GM21360 (cell line): ENCODE measurements around the gene SMIM7.
"Not testable (repeated sequence)": the region's sequence is repeated elsewhere in the genome, so short reads cannot be mapped to it uniquely, and the experiment has no call there.

ENCODE experiments used
- ATAC-seq: cut with Tn5 transposase; IDR thresholded peaks from one replicate; pipeline ENCODE4 v1.9.1; 2021; ENCODE audit warnings: mild to moderate bottlenecking, moderate library complexity; ENCODE audit not compliant: unreplicated experiment

SMIM7 gene

DNA sequence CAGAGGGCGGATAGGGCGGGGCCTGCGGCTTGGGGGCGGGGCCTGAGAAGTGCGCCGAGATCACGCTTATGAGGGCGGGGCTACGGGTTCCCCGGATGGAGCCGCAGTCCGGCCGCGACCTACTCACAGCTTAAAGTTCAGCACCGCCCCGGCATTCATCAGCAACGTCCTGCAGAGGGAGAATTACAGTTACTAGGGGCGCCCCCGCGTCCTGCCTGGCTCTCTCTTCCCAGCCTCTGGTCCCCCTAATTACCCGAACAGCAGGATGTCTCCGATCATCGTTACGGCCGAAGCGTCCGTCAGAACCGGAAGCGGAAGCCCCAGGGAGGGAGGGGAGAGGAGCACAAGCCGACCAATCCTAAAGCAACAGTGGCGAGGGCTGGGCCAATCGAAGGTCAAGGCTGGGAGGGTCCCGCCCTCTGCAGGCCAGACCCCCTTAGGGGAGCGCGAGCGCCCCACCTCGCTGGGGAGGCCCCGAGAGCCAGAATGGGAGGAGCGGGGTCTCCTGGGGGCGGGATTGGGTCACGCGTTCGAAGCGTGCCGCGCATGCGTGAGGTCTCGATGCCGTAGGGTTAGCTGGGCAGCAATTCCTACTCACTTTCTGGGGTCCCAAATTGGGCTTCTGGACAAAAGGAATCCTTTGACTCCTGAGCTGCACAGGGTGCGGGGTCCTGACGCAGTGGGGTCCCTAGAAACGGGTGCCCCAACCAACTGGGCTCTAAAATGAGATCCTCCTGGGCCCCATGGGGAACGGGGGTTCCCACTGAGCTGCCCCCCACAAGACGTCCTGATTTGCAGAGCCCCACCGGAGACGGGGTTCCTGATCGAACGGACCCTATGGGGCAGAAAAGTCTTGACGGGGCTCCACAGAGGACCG lies at the start of gene SMIM7:
TSS of gene SMIM7 (minus strand) at position 313 of the 877 bp plus-strand sequence. CDS start at position 279, 34 bp downstream.
- ATAC-seq: peak; percentile 83

DNA sequence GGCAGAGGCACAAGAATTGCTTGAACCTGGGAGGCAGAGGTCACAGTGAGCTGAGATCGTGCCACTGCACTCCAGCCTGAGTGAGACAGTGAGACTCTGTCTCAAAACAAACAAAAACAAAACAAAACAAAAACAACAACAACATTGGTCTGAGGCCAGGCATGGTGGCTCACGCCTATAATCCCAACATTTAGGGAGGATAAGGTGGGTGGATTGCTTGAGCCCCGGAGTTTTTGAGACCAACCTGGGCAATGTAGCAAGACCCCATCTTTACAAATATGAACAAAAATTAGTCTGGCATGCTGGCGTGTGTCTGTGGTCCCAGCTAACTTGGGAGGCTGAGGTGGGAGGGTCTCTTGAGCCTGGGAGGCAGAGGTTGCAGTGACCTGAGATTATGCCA lies 43.7 kb upstream of the SMIM7 start:
- ATAC-seq: no peak

- no peak for ATAC-seq
Observed at GRCh38 chr19:16702123-16702522, 42.2 kb upstream of the SMIM7 start.

DNA sequence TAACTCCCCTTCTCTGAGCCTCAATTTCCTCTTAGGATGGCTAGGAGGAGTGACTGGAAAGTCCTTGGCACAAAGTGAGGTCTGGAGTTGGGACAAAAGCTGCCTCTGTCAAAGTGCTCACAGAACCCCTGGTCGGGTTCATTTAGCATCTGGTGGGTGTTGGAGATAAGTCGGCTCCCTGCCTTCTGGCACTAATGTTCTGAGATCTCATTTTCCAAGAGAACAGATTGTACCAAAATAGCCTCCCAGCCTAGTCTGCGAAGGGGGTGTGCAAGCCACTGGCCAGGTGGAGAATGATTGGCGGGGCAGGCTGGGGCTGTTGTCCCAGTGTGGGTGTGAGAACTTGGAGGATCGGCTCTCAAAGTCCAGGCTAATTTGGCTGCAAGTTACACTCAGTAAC lies 39.0 kb upstream of the SMIM7 start:
- no peak for ATAC-seq

GRCh38 chr19:16688084-16688483 lies 28.1 kb upstream of the SMIM7 start:
- ATAC-seq: no peak

- ATAC-seq: no peak
Observed at GRCh38 chr19:16684216-16684615, 24.3 kb upstream of the SMIM7 start.

GRCh38 chr19:16682539-16682938 lies 22.6 kb upstream of the SMIM7 start:
- ATAC-seq: no peak

GRCh38 chr19:16679811-16680210 lies 19.9 kb upstream of the SMIM7 start:
- ATAC-seq: no peak

DNA sequence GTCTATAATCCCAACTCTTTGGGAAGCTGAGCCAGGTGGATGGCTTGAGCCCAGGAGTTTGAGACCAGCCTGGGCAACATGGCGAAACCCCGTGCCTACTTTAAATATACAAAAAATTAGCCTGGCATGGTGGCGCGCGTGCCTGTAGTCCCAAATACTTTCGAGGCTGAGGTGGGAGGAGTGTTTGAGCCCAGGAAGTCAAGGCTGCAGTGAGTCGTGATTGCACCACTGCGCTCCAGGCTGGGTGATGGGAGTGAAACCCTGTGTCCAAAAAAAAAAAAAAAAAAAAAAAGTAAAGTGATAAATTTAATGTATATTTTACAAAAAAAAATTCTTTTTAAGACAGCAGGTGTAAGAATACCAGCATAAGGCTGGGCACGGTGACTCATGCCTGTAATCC lies 18.6 kb upstream of the SMIM7 start:
- ATAC-seq: no peak

DNA sequence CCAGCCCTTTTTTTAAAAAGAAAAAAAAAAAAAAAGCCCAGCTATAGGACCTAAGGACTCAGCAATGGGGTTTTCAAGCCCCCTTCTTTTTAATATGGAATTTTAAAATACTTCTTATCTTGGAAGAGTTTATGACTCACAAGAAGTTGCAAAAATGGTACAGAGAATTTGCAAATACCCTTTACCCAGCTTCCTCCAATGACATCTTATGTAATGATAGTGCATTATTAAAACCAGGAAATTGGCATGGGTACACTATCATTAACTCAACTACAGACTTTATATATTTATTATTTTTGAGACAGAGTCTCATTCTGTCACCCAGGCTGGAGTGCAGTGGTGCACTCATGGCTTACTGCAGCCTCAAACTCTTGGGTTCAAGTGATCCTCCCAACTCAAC lies 17.1 kb upstream of the SMIM7 start:
- ATAC-seq: no peak

DNA sequence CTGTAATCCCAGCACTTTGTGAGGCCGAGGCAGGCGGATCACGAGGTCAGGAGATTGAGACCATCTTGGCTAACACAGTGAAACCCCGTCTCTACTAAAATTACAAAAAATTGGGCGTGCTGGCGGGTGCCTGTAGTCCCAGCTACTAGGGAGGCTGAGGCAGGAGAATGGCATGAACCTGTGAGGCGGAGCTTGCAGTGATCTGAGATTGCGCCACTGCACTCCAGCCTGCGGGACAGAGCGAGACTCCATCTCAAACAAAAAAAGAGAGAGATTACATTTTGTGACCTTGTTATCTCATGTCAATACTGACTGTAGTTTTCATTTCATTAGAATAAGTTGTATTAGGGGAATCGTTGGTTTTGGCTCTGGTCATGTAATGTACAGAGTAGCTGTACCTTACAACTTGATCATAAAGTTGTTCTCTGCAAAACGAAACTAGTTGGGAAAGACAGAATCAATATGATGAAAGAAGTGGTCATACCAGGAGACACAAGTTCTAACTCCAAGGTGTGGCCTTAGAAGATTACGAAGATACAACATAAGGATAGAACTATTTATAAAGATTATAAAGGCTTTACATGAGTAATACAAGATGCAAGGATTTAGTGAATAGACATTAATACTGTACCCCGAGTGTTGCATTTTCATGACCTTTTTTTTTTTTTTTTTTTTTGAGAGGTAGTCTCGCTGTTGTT lies 16.3 kb upstream of the SMIM7 start:
- ATAC-seq: no peak

- ATAC-seq: not testable (repeated sequence)
Observed at GRCh38 chr19:16673839-16674238, 13.9 kb upstream of the SMIM7 start.

DNA sequence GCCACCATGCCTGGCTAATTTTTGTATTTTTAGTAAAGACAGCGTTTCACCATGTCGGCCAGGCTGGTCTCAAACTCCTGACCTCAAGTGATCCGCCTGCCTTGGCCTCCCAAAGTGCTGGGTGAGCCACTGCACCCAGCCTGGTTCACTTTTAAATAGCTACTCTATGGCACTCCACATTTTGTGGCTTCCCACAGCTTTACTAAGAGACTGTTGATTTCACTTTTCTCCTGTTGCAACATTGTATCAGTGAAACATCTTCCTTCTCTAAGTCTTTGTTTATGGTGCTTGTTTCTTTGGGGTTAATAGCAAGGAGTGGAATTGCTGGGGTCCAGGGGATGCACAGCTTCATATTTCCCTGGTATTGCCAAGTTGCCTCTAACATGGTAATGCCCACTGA lies 13.3 kb upstream of the SMIM7 start:
- no peak for ATAC-seq

DNA sequence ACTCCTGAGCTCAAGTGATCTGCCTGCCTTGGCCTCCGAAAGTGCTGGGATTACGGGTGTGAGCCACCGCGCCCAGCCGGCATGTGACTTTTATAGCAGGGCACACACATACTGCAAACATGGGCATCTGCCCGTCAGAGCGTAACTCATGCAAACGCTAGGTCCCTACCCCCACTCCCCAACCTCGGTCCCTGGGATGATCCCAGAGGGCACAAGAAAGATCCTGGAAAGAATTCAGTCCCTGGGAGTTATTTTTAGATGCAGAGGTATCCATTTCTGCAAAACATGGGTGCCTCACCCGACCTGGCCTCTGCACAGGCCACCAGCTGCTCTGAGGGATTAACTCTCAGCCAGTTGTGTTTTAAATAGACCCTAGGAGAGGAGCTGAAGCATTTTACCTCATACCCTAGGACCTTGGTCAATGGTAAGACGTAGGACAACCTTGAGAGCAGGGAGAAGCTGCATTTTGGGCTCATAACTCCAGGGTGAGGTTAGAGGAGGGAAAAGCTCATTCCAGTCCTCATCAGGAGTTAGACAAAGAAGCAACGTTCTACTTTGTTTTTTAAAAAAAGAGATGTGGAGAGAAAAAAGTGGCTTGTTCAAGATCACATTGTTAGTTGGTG lies 11.8 kb upstream of the SMIM7 start:
- no peak for ATAC-seq

- no peak for ATAC-seq
Observed at GRCh38 chr19:16670291-16670690, 10.3 kb upstream of the SMIM7 start.

GRCh38 chr19:16668702-16669101 lies 8.8 kb upstream of the SMIM7 start:
- not testable (repeated sequence) for ATAC-seq

DNA sequence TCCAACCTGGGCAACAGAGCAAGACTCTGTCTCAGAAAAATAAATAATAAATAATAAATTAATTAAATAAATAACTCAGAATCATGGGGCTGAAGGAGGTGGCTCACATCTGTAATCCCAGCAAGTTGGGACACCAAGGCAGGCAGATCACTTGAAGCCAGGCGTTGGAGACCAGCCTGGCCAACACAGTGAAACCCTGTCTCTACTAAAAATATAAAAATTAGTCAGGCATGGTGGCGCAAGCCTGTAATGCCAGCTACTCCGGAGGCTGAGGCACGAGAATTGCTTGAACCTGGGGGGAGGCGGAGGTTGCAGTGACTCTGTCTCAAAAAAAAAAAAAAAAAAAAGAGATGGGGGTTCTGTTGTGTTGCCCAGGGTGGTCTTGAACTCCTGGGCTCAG lies 8.2 kb upstream of the SMIM7 start:
- ATAC-seq: no peak

DNA sequence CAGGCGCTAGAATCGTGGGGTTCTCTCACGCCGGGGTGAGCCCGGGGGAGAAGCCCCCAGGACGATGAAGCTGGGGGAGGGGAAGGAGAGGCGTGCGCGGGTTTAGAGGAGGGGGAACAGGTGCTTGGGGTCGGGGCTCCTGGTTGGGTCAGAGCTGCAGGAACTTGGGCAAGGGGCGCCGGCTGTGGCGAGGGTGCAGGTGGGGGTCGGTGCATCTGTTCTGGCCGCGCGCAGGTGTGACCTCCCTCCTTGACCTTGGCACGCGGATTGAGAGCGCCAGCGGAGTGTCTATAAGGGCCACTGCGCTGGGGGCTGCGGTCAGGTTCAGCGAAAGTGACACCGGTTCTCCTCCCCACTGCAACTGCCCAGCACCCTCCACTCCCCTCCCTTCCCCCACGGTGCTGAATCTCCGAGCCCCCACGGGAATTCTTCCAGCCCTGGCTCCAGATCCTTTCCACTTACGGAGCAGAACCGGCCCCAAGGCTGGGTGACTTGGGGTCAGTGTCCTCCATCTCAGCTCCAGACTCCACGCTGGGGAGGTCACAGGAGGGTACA lies 1.6 kb upstream of the SMIM7 start:
- no peak for ATAC-seq

DNA sequence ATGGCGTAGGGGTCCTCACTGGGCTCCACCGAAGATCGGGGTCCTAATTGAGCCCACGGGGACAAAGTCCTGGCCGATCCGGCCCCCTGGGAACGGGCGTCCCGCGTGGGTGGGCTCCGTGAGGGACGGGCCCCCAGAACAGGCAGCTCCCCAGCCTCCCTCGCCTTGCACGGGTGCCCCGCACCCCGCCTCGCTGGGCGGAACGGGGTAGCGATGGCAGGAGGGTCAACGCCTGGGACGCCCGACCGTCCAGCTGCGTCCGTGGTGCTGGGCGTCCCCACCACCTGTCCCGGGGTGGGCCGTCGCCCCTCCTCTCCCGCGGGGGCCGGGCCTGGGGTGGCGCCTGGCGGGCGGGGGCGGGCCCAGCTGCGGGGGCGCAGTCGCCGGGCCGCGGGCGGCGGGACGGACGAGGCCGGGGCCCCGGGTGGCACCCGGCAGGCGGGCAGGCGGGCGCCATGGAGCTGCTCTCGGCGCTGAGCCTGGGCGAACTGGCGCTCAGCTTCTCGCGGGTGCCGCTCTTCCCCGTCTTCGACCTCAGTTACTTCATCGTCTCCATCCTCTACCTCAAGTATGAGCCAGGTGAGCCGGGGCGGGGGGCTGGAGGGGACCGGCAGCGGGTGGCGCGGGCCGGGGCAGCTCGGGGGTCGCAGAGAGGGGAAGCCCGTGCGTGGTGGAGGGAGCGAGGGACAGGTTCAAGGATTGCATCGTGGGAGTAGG lies 977 bp upstream of the SMIM7 start, which contains the start of gene TMEM38A:
TSS of gene TMEM38A (plus strand) at position 377 of the 717 bp plus-strand sequence. CDS start at position 456, 79 bp downstream.
- ATAC-seq: no peak

GRCh38 chr19:16659464-16659831 lies 496 bp downstream of the SMIM7 start:
- no peak for ATAC-seq

DNA sequence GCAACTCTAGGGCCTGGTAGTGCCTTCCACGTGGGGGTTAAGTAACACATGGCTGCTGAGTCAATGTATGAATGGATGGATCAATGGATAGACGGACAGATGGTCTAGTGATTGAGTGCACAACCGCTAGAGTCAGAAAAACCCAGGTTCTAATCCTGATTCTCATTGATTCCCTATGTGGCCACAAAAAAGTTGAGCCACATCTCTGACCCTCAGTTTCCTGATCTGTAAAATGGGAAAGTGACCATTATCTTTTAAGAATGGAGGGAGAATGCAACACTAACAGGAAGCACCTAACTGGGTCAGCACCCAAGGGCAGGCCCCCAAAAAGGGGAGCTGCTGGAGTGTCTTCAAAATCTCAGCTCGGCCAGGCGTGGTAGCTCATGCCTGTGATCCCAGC lies 2.6 kb downstream of the SMIM7 start:
- ATAC-seq: no peak
